CD4-positive, alpha-beta memory T cell (primary cell): ENCODE data around the gene DTX3L. TPM values are rescaled to one million over a fixed set of nuclear protein-coding genes. Genes with fewer than 3 reads are reported as not detected.
A peak's percentile ranks its signal among the peaks of the same experiment; 100 is the strongest.

Source experiments
- CTCF ChIA-PET: fragments of 350-600 bp; sonication (Branson Sonifier 250); formaldehyde crosslinking; loops from one replicate; lab custom pipeline; 2021; ENCODE audit warnings: inconsistent platforms; ENCODE audit not compliant: partially characterized antibody; lab: Charles Lee
- POLR2A ChIA-PET: fragments of 350-600 bp; sonication (Branson Sonifier 250); formaldehyde crosslinking; loops from one replicate; lab custom pipeline; 2021; ENCODE audit not compliant: partially characterized antibody; lab: Charles Lee
- DNase-seq, 5 donors: peaks; one replicate each; pipeline versions ENCODE4 v3.0.0 to v3.0.0-alpha.2; 2020 to 2022; ENCODE audit warnings: mixed read lengths in 1 of 5
- H3K27ac ChIP-seq: one replicate; pipeline ENCODE4 v1.7.0; 2013; ENCODE audit warnings: low read depth, low read length
- H3K27me3 ChIP-seq: 2 replicates; pipeline ENCODE4 v1.7.0; 2013; ENCODE audit warnings: mild to moderate bottlenecking, low read length, moderate library complexity; ENCODE audit not compliant: insufficient read depth
- H3K36me3 ChIP-seq: 2 replicates; pipeline ENCODE4 v1.7.0; 2013; ENCODE audit warnings: mild to moderate bottlenecking, low read length, moderate library complexity; ENCODE audit not compliant: insufficient read depth
- H3K4me1 ChIP-seq: 2 replicates; pipeline ENCODE4 v1.7.0; 2013; ENCODE audit warnings: mild to moderate bottlenecking, low read length, moderate library complexity; ENCODE audit not compliant: insufficient read depth
- H3K4me3 ChIP-seq, 2 donors: one replicate each; pipeline ENCODE4 v1.7.0; 2013; ENCODE audit warnings: low read length in 2 of 2, mild to moderate bottlenecking in 1 of 2
- H3K9me3 ChIP-seq, 2 donors: one replicate each; pipeline ENCODE4 v1.7.0; 2013; ENCODE audit warnings: low read length in 2 of 2, control low read depth in 1 of 2; ENCODE audit not compliant: control insufficient read depth in 1 of 2
- H3K27ac Mint-ChIP-seq, 7 donors: one replicate each; pipeline ENCODE4 v1.8.0; 2020 to 2021; ENCODE audit warnings: mixed read lengths in 7 of 7, mild to moderate bottlenecking in 6 of 7, inconsistent platforms in 3 of 7, moderate library complexity in 3 of 7
- H3K27me3 Mint-ChIP-seq, 2 donors: one replicate each; pipeline ENCODE4 v1.8.0; 2020 to 2021; ENCODE audit warnings: mixed read lengths in 2 of 2
- H3K36me3 Mint-ChIP-seq, 2 donors: one replicate each; pipeline ENCODE4 v1.8.0; 2020 to 2021; ENCODE audit warnings: mixed read lengths in 2 of 2, inconsistent platforms in 1 of 2, mild to moderate bottlenecking in 1 of 2
- H3K4me1 Mint-ChIP-seq, 4 donors: one replicate each; pipeline ENCODE4 v1.8.0; 2020 to 2021; ENCODE audit warnings: mixed read lengths in 4 of 4, mild to moderate bottlenecking in 1 of 4
- H3K4me3 Mint-ChIP-seq, 8 donors: one replicate each; pipeline ENCODE4 v1.8.0; 2020 to 2021; ENCODE audit warnings: mixed read lengths in 8 of 8, mild to moderate bottlenecking in 7 of 8, moderate library complexity in 6 of 8, inconsistent platforms in 3 of 8
- H3K9me3 Mint-ChIP-seq, 8 donors: one replicate each; pipeline ENCODE4 v1.8.0; 2020 to 2021; ENCODE audit warnings: mixed read lengths in 8 of 8, mild to moderate bottlenecking in 5 of 8, inconsistent platforms in 3 of 8, moderate library complexity in 1 of 8
- intact Hi-C: fragments of 100-400 bp; cut with micrococcal nuclease; formaldehyde crosslinking; loops from one replicate; pipeline ENCODE4 v1.15.1; 2023
- polyA plus RNA-seq, 2 donors: library from polyadenylated mRNA; unstranded; fragments of 300-500 nt; fragmentation: Illumina TruSeq; gene quantifications; one replicate each; pipeline ENCODE4 v1.2.3, GENCODE V29; 2021
- total RNA-seq, 2 experiments: library from RNA; stranded (reverse); gene quantifications; one replicate each; pipeline ENCODE4 v1.2.3, GENCODE V29; 2021

Gene DTX3L
- total and polyA plus RNA-seq, 4 experiments from 2014 or later = 14.8 to 51.0 (median 41.8) TPM

GRCh38 chr3:122609798-122610559 is 45.8 kb downstream of the DTX3L start:
- Histone ChIP-seq H3K9me3 (no peaks in the 10 kb centered on the region), H3K4me1 (no peaks in the 10 kb centered on the region), H3K27ac (no peak overlapping the region), H3K4me3 (no peak overlapping the region), H3K36me3 (peaks cover 21% of the 10 kb centered on the region), H3K27me3 (no peaks in the 10 kb centered on the region)
- ChIA-PET POLR2A (interaction anchor here (0.6 kb wide), 1 partner anchor 16 kb away, joined by 3 read pairs; no protein-coding TSS in a partner anchor), CTCF (no interaction called here)
- peaks cover 5 to 13% (median 10%) of the 10 kb centered on the region in 4 donors for H3K4me1 Mint-ChIP-seq
- peak in 2 of 5 donors; percentile 1 to 28 for DNase-seq
- H3K27me3 Mint-ChIP-seq = no peaks in the 10 kb centered on the region
- intact Hi-C loops = loop anchor here (5.0 kb wide), 1 partner anchor 33 kb away; the partner anchor contains the start of gene PARP15
- H3K9me3 Mint-ChIP-seq = no peaks in the 10 kb centered on the region
- H3K36me3 Mint-ChIP-seq = peaks cover 30 to 54% of the 10 kb centered on the region in 2 donors
- H3K4me3 Mint-ChIP-seq = peak overlapping the region in 3 of 8 donors; percentile 11 to 50 (median 37)
- peak overlapping the region; percentile 36 to 89 (median 63) for H3K27ac Mint-ChIP-seq

GRCh38 chr3:122612696-122613095 is 48.6 kb downstream of the DTX3L start:
- H3K9me3 Mint-ChIP-seq = no peaks in the 10 kb centered on the region
- no peak for DNase-seq
- H3K4me3 ChIP-seq = no peak overlapping the region
- CTCF ChIA-PET = interaction anchor here (1.2 to 1.7 kb wide), 2 partner anchors 9 to 16 kb away, joined by 3 to 4 read pairs; no protein-coding TSS in a partner anchor
- POLR2A ChIA-PET = no interaction called here
- H3K27me3 Mint-ChIP-seq = no peaks in the 10 kb centered on the region
- H3K4me1 Mint-ChIP-seq = peaks cover 5 to 10% (median 7%) of the 10 kb centered on the region in 4 donors
- H3K36me3 Mint-ChIP-seq = peaks cover 47 to 58% of the 10 kb centered on the region in 2 donors
- no peak overlapping the region for H3K27ac Mint-ChIP-seq
- no peak overlapping the region for H3K27ac ChIP-seq
- H3K4me3 Mint-ChIP-seq = no peak overlapping the region
- no peaks in the 10 kb centered on the region for H3K4me1 ChIP-seq
- H3K36me3 ChIP-seq = peaks cover 32% of the 10 kb centered on the region
- no peaks in the 10 kb centered on the region for H3K9me3 ChIP-seq
- intact Hi-C loops = loop anchor here (5.0 kb wide), 1 partner anchor 35 kb away; the partner anchor contains the start of gene PARP15
- H3K27me3 ChIP-seq = no peaks in the 10 kb centered on the region

DNA sequence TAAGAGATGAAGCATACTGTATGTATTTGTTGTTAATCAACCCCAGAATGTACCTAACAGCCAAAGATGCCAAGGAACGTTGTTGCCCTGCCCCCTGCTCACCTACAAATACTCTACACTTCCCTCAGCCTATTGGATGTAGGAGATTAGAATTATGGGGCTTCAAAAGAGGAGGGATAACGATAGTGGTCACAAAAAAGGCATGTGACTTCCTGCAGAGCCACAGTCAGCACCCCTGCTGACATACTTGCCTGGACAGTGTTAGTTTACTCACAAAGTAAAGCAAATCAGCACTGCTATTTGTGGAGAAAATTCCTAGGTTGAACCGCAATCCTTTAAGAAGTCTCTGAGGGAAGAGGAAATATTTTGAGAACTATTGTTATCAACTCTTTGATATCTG is 51.2 kb downstream of the DTX3L start:
- H3K4me1 ChIP-seq = no peaks in the 10 kb centered on the region
- H3K4me3 Mint-ChIP-seq = no peak overlapping the region
- POLR2A ChIA-PET = no interaction called here
- no peaks in the 10 kb centered on the region for H3K9me3 Mint-ChIP-seq
- H3K27ac Mint-ChIP-seq = no peak overlapping the region
- H3K27me3 Mint-ChIP-seq = no peaks in the 10 kb centered on the region
- intact Hi-C loops = no loop called here
- H3K9me3 ChIP-seq = no peaks in the 10 kb centered on the region
- peaks cover 0 to 1% (median under 1%) of the 10 kb centered on the region in 4 donors for H3K4me1 Mint-ChIP-seq
- CTCF ChIA-PET = no interaction called here
- no peak overlapping the region for H3K4me3 ChIP-seq
- DNase-seq = no peak
- no peaks in the 10 kb centered on the region for H3K27me3 ChIP-seq
- H3K27ac ChIP-seq = no peak overlapping the region
- H3K36me3 Mint-ChIP-seq = peaks cover 57 to 70% of the 10 kb centered on the region in 2 donors
- peaks cover 37% of the 10 kb centered on the region for H3K36me3 ChIP-seq

- peak overlapping the region in 1 of 7 donors; percentile 7 for H3K27ac Mint-ChIP-seq
- no peak for DNase-seq
- CTCF ChIA-PET = no interaction called here
- H3K4me3 ChIP-seq = no peak overlapping the region
- peaks cover 28% of the 10 kb centered on the region for H3K36me3 ChIP-seq
- no peaks in the 10 kb centered on the region for H3K27me3 Mint-ChIP-seq
- H3K4me1 Mint-ChIP-seq = no peaks in the 10 kb centered on the region
- H3K9me3 Mint-ChIP-seq = no peaks in the 10 kb centered on the region
- H3K27ac ChIP-seq = no peak overlapping the region
- no peaks in the 10 kb centered on the region for H3K27me3 ChIP-seq
- H3K9me3 ChIP-seq = no peaks in the 10 kb centered on the region
- no peak overlapping the region for H3K4me3 Mint-ChIP-seq
- H3K36me3 Mint-ChIP-seq = peaks cover 68 to 74% of the 10 kb centered on the region in 2 donors
- no peaks in the 10 kb centered on the region for H3K4me1 ChIP-seq
- POLR2A ChIA-PET = interaction anchor here (1.1 kb wide), 1 partner anchor 56 kb away, joined by 3 read pairs; no protein-coding TSS in a partner anchor
- intact Hi-C loops = no loop called here
Observed at GRCh38 chr3:122618614-122619013, 54.5 kb downstream of the DTX3L start.

- CTCF ChIA-PET = interaction anchor here (1.2 kb wide), 1 partner anchor 60 kb away, joined by 6 read pairs; no protein-coding TSS in a partner anchor
- POLR2A ChIA-PET = interaction anchor here (1.1 to 1.4 kb wide), 2 partner anchors 40 to 57 kb away, joined by 3 to 4 read pairs; no protein-coding TSS in a partner anchor
- no peaks in the 10 kb centered on the region for H3K9me3 ChIP-seq
- no peaks in the 10 kb centered on the region for H3K27me3 Mint-ChIP-seq
- H3K4me1 ChIP-seq = no peaks in the 10 kb centered on the region
- no peak overlapping the region for H3K4me3 ChIP-seq
- H3K9me3 Mint-ChIP-seq = no peaks in the 10 kb centered on the region
- no peak for DNase-seq
- intact Hi-C loops = no loop called here
- no peaks in the 10 kb centered on the region for H3K27me3 ChIP-seq
- H3K36me3 Mint-ChIP-seq = peaks cover 70 to 75% of the 10 kb centered on the region in 2 donors
- no peak overlapping the region for H3K4me3 Mint-ChIP-seq
- no peaks in the 10 kb centered on the region for H3K4me1 Mint-ChIP-seq
- H3K27ac ChIP-seq = no peak overlapping the region
- H3K36me3 ChIP-seq = peaks cover 28% of the 10 kb centered on the region
- H3K27ac Mint-ChIP-seq = no peak overlapping the region
Observed at GRCh38 chr3:122619040-122619439, 54.9 kb downstream of the DTX3L start.

DNA sequence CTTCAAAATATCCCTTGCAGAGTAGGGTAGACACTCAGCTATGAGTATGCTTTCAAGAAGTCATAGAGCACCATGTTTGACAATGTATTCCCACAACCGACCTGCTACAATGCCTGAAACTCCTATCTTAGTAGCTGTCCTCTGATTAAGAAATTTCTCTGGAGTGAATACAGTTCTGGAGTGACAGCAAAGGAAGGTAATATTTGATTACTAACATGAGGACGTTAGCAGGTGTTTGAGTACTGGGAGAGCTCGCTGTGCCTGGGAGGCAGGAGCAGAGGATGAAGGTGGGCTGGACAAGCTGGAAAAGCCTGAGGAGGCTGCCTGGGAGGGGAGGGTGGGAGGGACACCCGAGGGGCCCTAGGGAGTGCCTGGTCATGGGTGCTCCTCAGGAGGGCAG is 56.3 kb downstream of the DTX3L start:
- Histone ChIP-seq H3K27me3 (no peaks in the 10 kb centered on the region), H3K27ac (no peak overlapping the region), H3K4me1 (no peaks in the 10 kb centered on the region), H3K4me3 (no peak overlapping the region), H3K9me3 (no peaks in the 10 kb centered on the region), H3K36me3 (peaks cover 25% of the 10 kb centered on the region)
- ChIA-PET CTCF (interaction anchor here (1.1 to 1.4 kb wide), 4 partner anchors 9 to 62 kb away, joined by 3 to 6 read pairs (median 3); no protein-coding TSS in a partner anchor), POLR2A (interaction anchor here (1.4 kb wide), 1 partner anchor 42 kb away, joined by 4 read pairs; no protein-coding TSS in a partner anchor)
- H3K27me3 Mint-ChIP-seq = no peaks in the 10 kb centered on the region
- intact Hi-C loops = no loop called here
- H3K4me1 Mint-ChIP-seq = no peaks in the 10 kb centered on the region
- peaks cover 71 to 78% of the 10 kb centered on the region in 2 donors for H3K36me3 Mint-ChIP-seq
- H3K9me3 Mint-ChIP-seq = no peaks in the 10 kb centered on the region
- H3K27ac Mint-ChIP-seq = no peak overlapping the region
- H3K4me3 Mint-ChIP-seq = no peak overlapping the region
- no peak for DNase-seq

- no peak for DNase-seq
- no peak overlapping the region for H3K4me3 ChIP-seq
- H3K9me3 Mint-ChIP-seq = no peaks in the 10 kb centered on the region
- no peaks in the 10 kb centered on the region for H3K9me3 ChIP-seq
- H3K27ac ChIP-seq = no peak overlapping the region
- no peaks in the 10 kb centered on the region for H3K27me3 Mint-ChIP-seq
- peak overlapping the region in 1 of 7 donors; percentile 55 for H3K27ac Mint-ChIP-seq
- ChIA-PET CTCF (interaction anchor here (0.9 to 1.4 kb wide), 5 partner anchors 8 to 63 kb away, joined by 3 read pairs; partner anchors contain the start of gene PARP15), POLR2A (no interaction called here)
- no peaks in the 10 kb centered on the region for H3K4me1 Mint-ChIP-seq
- H3K36me3 ChIP-seq = peaks cover 18% of the 10 kb centered on the region
- no peak overlapping the region for H3K4me3 Mint-ChIP-seq
- H3K4me1 ChIP-seq = no peaks in the 10 kb centered on the region
- no peaks in the 10 kb centered on the region for H3K27me3 ChIP-seq
- intact Hi-C loops = no loop called here
- peaks cover 70 to 77% of the 10 kb centered on the region in 2 donors for H3K36me3 Mint-ChIP-seq
Observed at GRCh38 chr3:122621112-122621511, 57.0 kb downstream of the DTX3L start.
